GM23248 (cell line): ENCODE results near the gene SHPK. TPM values are rescaled to one million over a fixed set of nuclear protein-coding genes. Genes with fewer than 3 reads are reported as not detected.

Experiments
- DNase-seq: peaks from one replicate; pipeline ENCODE4 v3.0.0-alpha.2; 2015
- H2AFZ ChIP-seq: fragments of 200-600 bp; sonication (generic); 2 replicates; pipeline ENCODE4 v1.6.1; 2016; ENCODE audit warnings: antibody characterized with exemption
- H3F3A ChIP-seq: fragments of 200-600 bp; sonication (generic); 2 replicates; pipeline ENCODE4 v1.6.1; 2016; ENCODE audit warnings: mild to moderate bottlenecking, antibody characterized with exemption, mixed run types; ENCODE audit not compliant: insufficient read depth
- H3K27ac ChIP-seq: fragments of 200-600 bp; sonication (generic); 2 replicates; pipeline ENCODE4 v1.5.1; 2016; ENCODE audit warnings: mild to moderate bottlenecking
- H3K27me3 ChIP-seq: fragments of 200-600 bp; sonication (generic); replicated peaks from 2 replicates; pipeline ENCODE4 v1.6.1; 2016; ENCODE audit warnings: mild to moderate bottlenecking; ENCODE audit not compliant: insufficient read depth
- H3K36me3 ChIP-seq: fragments of 200-600 bp; sonication (generic); 2 replicates; pipeline ENCODE4 v1.6.1; 2016; ENCODE audit warnings: low read depth, mild to moderate bottlenecking
- H3K4me1 ChIP-seq: fragments of 200-600 bp; sonication (generic); 2 replicates; pipeline ENCODE4 v1.6.1; 2016; ENCODE audit warnings: mild to moderate bottlenecking; ENCODE audit not compliant: insufficient read depth
- H3K4me2 ChIP-seq: fragments of 200-600 bp; sonication (generic); one replicate; pipeline ENCODE4 v1.6.1; 2016; ENCODE audit warnings: mild to moderate bottlenecking; ENCODE audit not compliant: unreplicated experiment
- H3K4me3 ChIP-seq: fragments of 200-600 bp; sonication (generic); 2 replicates; pipeline ENCODE4 v1.5.1; 2016; ENCODE audit warnings: mild to moderate bottlenecking
- H3K79me2 ChIP-seq: fragments of 200-600 bp; sonication (generic); 2 replicates; pipeline ENCODE4 v1.6.1; 2016; ENCODE audit warnings: mild to moderate bottlenecking; ENCODE audit not compliant: insufficient read depth
- H3K9ac ChIP-seq: fragments of 200-600 bp; sonication (generic); 2 replicates; pipeline ENCODE4 v1.6.1; 2016; ENCODE audit warnings: mild to moderate bottlenecking
- H3K9me2 ChIP-seq: fragments of 200-600 bp; sonication (generic); 2 replicates; pipeline ENCODE4 v1.6.1; 2016; ENCODE audit warnings: mixed run types, mild to moderate bottlenecking, moderate library complexity; ENCODE audit not compliant: insufficient read depth
- H3K9me3 ChIP-seq: fragments of 200-600 bp; sonication (generic); one replicate; pipeline ENCODE4 v1.6.1; 2017; ENCODE audit warnings: low read depth
- H4K20me1 ChIP-seq: fragments of 200-600 bp; sonication (generic); 2 replicates; pipeline ENCODE4 v1.6.0; 2016; ENCODE audit not compliant: insufficient read depth
- EZH2 ChIP-seq: fragments of 200-600 bp; sonication (generic); IDR thresholded peaks from 2 replicates; pipeline ENCODE4 v1.6.1; 2018; ENCODE audit warnings: antibody characterized with exemption, mild to moderate bottlenecking; ENCODE audit not compliant: insufficient read depth, poor library complexity, severe bottlenecking
- EZH2phosphoT487 ChIP-seq: fragments of 200-600 bp; sonication (generic); IDR thresholded peaks from 2 replicates; pipeline ENCODE4 v1.6.1; 2018; ENCODE audit warnings: antibody characterized with exemption, moderate library complexity, mild to moderate bottlenecking, low read depth; ENCODE audit not compliant: insufficient read depth
- WGBS, 2 experiments: methylation state at CpG; one replicate each; pipeline ENCODE4 v1.1.6; 2015 to 2017; ENCODE audit warnings: low lambda C conversion rate in 2 of 2, low coverage in 1 of 2; ENCODE audit errors: missing lambda C conversion rate in 2 of 2; 5-methylcytosine and 5-hydroxymethylcytosine counted together
- in situ Hi-C: fragments of 300-500 bp; cut with MboI; formaldehyde crosslinking; loops from 2 replicates; pipeline ENCODE4 v1.15.0; 2020
- polyA plus RNA-seq: library from polyadenylated mRNA; unstranded; fragments of >200 nt; fragmentation: Nextera tagmentation; extraction: Ambion mirVana; gene quantifications from 2 replicates; pipeline ENCODE4 v1.2.1, GENCODE V29; 2016
- total RNA-seq: library from RNA; depleted of rRNA; stranded (reverse); fragments of >200 nt; shearing (Covaris generic); gene quantifications from 2 replicates; pipeline ENCODE4 v1.2.3, GENCODE V29; 2014

Gene SHPK
- total and polyA plus RNA-seq, 2 experiments from 2014 or later, result 3.1 to 5.8 TPM

- in situ Hi-C loops, result no loop called here
- no peaks in the 10 kb centered on the region for H3K9me2 ChIP-seq
- H3K36me3 ChIP-seq, result no peaks in the 10 kb centered on the region
- no peaks in the 10 kb centered on the region for H4K20me1 ChIP-seq
- peaks cover 16% of the 10 kb centered on the region; the same call in 1 of the 2 replicates for H3K27me3 ChIP-seq
- H3K79me2 ChIP-seq, result no peaks in the 10 kb centered on the region
- TF ChIP-seq EZH2, result no peak
- TF ChIP-seq EZH2phosphoT487, result no peak
- H3K9me3 ChIP-seq, result no peaks in the 10 kb centered on the region
- H3K27ac ChIP-seq, result no peak overlapping the region
- no peak overlapping the region for H3K4me2 ChIP-seq
- H3F3A ChIP-seq, result no peaks in the 10 kb centered on the region
- no peak overlapping the region for H3K4me3 ChIP-seq
- no peak overlapping the region for H3K9ac ChIP-seq
- H3K4me1 ChIP-seq, result no peaks in the 10 kb centered on the region; the same call in 1 of the 2 replicates
- no peak for DNase-seq
- 72 to 75% methylated on average over 17 to 20 of the region's 20 CpGs for WGBS, 2 experiments
- H2AFZ ChIP-seq, result no peak overlapping the region
Observed at GRCh38 chr17:3681565-3681964, 45.5 kb upstream of the SHPK start.

- H3K27me3 ChIP-seq, result peaks cover 16% of the 10 kb centered on the region; the same call in 1 of the 2 replicates
- TF ChIP-seq EZH2, result no peak
- no peak for TF ChIP-seq EZH2phosphoT487
- H3K9ac ChIP-seq, result no peak overlapping the region
- H2AFZ ChIP-seq, result no peak overlapping the region
- H3F3A ChIP-seq, result no peaks in the 10 kb centered on the region
- no peak overlapping the region for H3K4me2 ChIP-seq
- no peaks in the 10 kb centered on the region for H3K9me3 ChIP-seq
- no peaks in the 10 kb centered on the region for H3K9me2 ChIP-seq
- in situ Hi-C loops, result no loop called here
- H4K20me1 ChIP-seq, result no peaks in the 10 kb centered on the region
- no peak overlapping the region for H3K27ac ChIP-seq
- H3K4me1 ChIP-seq, result no peaks in the 10 kb centered on the region; the same call in 1 of the 2 replicates
- H3K4me3 ChIP-seq, result no peak overlapping the region
- no peak for DNase-seq
- 88 to 93% methylated on average over 6 to 12 of the region's 12 CpGs for WGBS, 2 experiments
- no peaks in the 10 kb centered on the region for H3K36me3 ChIP-seq
- H3K79me2 ChIP-seq, result no peaks in the 10 kb centered on the region
Observed at GRCh38 chr17:3681057-3681456, 45.0 kb upstream of the SHPK start.

GRCh38 chr17:3679531-3680126 lies 43.6 kb upstream of the SHPK start:
- H3K79me2 ChIP-seq, result no peaks in the 10 kb centered on the region
- H3K4me2 ChIP-seq, result no peak overlapping the region
- no peaks in the 10 kb centered on the region; the same call in 1 of the 2 replicates for H3K4me1 ChIP-seq
- WGBS, 2 experiments, result 42 to 54% methylated on average over 13 to 20 of the region's 20 CpGs
- H4K20me1 ChIP-seq, result no peaks in the 10 kb centered on the region
- no peak overlapping the region for H3K4me3 ChIP-seq
- H3K36me3 ChIP-seq, result no peaks in the 10 kb centered on the region
- no peaks in the 10 kb centered on the region for H3K9me3 ChIP-seq
- in situ Hi-C loops, result no loop called here
- H3K27ac ChIP-seq, result no peak overlapping the region
- H3K9me2 ChIP-seq, result no peaks in the 10 kb centered on the region
- H3K9ac ChIP-seq, result no peak overlapping the region
- H3K27me3 ChIP-seq, result peaks cover 12% of the 10 kb centered on the region; the same call in 1 of the 2 replicates
- H2AFZ ChIP-seq, result no peak overlapping the region
- no peak for DNase-seq
- no peaks in the 10 kb centered on the region for H3F3A ChIP-seq
- TF ChIP-seq EZH2 (no peak), EZH2phosphoT487 (no peak)

- Histone ChIP-seq H3K27ac (no peak overlapping the region), H3K27me3 (peaks cover 7% of the 10 kb centered on the region; the same call in 1 of the 2 replicates), H3K4me3 (no peak overlapping the region), H3K9me3 (no peaks in the 10 kb centered on the region), H3K79me2 (no peaks in the 10 kb centered on the region), H3K36me3 (no peaks in the 10 kb centered on the region), H3K4me2 (no peak overlapping the region), H3K4me1 (no peaks in the 10 kb centered on the region; the same call in 1 of the 2 replicates), H2AFZ (no peak overlapping the region), H3F3A (no peaks in the 10 kb centered on the region), H3K9ac (no peak overlapping the region), H4K20me1 (no peaks in the 10 kb centered on the region), H3K9me2 (no peaks in the 10 kb centered on the region)
- DNase-seq, result no peak
- whole genome bisulfite sequencing, 2 experiments, result 72 to 73% methylated on average over 26 to 27 of the region's 27 CpGs
- TF ChIP-seq EZH2phosphoT487 (no peak), EZH2 (no peak)
- in situ Hi-C loops, result no loop called here
Observed at GRCh38 chr17:3678821-3679530, 42.9 kb upstream of the SHPK start.
